Stimulated activated CD8-positive, alpha-beta memory T cell treated with anti-CD3 and anti-CD28 coated beads, Interleukin-7, amount 100 ng/mL, for 4 hours (primary cell): ENCODE data around the gene SEPTIN12.
"Not testable (repeated sequence)": the region's sequence is repeated elsewhere in the genome, so short reads cannot be mapped to it uniquely, and the experiment has no call there.

Experiments used
- DNase-seq, 2 donors: peaks; one replicate each; pipeline ENCODE4 v3.0.0-alpha.2; 2020; ENCODE audit warnings: low read depth in 2 of 2

Gene SEPTIN12

GRCh38 chr16:4784444-4784987 lies 3.6 kb downstream of the SEPTIN12 start:
- not testable (repeated sequence) for DNase-seq

DNA sequence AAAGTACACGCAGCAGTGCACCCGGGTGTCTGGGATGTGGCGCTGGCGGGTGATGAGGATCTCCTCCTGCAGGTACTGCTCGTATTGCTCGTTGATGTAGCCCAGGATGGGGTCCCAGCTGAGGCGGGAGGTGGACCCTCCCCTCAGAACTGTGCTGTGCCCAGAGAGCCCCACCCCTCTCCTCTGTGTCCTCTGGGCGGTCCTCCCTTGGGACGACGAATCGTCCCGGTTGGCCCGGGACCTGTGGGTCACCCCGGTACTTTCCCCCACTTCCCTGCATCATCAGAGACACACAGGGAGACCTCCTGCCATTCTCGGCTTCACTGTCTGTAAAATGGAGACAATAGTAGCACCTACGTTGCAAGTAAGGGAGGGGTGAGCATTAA lies 4.2 kb downstream of the SEPTIN12 start:
- DNase-seq = no peak

DNA sequence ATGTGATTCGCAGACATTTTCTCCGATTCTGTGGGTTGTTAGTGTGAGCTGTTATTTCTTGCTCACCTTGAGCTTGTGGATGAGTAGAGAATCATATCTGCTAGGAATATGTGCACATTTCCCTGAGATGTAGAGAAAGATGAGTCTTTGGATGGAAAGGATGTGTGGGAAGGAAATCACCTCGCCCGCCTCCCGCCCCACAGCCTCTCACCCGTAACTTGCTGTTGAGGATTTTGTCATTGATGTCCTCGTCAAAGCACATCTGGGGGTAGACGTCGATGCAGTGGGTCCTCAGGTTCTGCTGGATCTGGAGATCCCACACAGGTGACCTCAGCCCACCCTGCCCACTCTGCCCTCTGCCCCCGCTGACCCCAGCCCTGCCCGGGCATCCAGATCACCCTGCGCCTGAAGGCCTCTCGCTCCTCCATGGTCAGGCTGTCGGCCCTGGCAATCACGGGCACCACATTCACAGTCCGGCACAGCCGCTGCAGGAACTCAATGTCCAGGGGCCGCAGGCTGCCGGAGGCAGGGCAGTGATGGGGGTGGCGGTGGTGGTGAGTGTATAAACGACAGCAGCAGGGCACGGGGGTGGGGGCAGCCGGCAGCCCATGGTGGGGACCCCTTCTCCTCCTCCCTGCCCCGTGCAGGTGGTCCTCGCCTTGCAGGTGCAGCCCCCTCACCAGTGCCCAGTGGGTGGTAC lies 4.7 kb downstream of the SEPTIN12 start:
- no peak for DNase-seq

GRCh38 chr16:4780235-4780634 lies 7.9 kb downstream of the SEPTIN12 start:
- no peak for DNase-seq

- no peak for DNase-seq
These were observed 10.1 kb downstream of the SEPTIN12 start for GRCh38 chr16:4778050-4778392.

- DNase-seq = no peak
These were observed 10.7 kb downstream of the SEPTIN12 start for GRCh38 chr16:4777339-4778049.

- no peak for DNase-seq
These were observed 11.9 kb downstream of the SEPTIN12 start for GRCh38 chr16:4776141-4776705.

- no peak for DNase-seq
These were observed 13.1 kb downstream of the SEPTIN12 start for GRCh38 chr16:4775005-4775404.

DNA sequence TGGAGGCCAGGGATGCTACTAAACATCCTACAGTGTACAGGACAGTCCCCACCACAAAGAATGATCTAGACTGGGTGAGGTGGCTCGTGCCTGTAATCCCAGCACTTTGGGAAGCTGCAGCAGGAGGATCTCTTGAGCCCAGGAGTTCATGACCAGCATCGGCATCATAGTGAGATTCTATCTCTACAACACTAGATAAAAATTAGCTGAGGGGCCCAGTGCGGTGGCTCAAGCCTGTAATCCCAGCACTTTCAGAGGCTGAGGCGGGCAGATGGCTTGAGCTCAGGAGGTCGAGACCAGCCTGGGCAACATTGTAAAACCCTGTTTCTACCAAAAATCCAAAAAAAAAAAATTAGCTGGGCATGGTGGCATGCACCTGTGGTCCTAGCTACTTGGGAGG lies 15.8 kb downstream of the SEPTIN12 start:
- no peak for DNase-seq

DNA sequence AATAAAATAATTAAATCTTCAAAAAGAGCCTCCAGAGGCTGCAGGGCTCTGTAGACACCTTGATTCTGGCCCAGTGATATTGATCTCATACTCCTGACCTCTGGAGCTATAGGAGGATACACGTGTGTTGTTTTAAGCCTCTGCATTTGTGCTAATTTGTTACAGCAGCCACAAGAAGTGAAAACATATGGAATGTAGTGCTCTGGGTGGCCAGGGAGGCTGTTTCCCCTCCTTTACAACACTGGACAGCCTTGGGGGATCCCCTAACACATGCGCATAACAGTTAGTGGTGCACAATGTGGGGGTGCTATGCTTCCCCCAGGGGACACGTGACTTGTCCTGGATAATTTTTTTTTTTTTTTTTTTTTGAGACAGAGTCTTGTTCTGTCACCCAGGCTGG lies 16.5 kb downstream of the SEPTIN12 start:
- no peak for DNase-seq

GRCh38 chr16:4769306-4769638 lies 18.9 kb downstream of the SEPTIN12 start:
- DNase-seq = no peak

DNA sequence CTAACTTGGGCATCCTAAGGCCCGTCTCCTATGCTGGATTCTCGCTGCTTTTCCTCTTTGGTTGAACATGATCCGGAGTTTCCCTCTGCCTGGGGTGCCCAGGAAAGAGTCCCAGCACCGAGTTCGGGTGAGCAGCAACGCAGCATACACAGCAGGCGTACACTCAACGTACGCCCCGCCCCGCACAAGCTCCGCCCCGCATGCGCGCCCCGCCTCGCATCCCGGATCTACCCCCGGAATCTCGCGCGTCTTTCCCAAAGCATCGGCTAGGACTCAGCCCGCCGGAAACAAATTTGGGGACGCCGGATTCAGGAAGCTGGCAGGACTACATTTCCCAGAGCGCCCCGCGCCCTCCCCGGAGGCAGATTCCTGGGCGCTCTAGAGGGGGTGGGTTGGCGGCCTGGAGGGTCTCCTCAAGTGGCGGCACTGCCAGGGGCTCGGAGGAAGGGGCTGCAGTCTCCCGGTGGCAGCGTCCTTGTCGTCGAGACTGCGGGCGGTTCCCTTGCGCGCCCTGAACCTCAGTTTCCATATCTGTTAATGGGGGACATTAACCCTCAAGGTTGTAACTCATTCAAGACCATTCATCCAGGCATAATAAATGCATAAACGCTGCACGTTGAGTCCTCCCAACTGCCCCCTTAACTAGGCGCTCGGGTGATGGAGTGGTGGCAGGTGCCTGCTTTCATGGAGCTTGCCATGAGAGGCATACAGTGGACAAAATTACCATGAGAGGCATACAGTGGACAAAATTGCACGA lies 19.4 kb downstream of the SEPTIN12 start:
- DNase-seq = peak; percentile 63 to 76

DNA sequence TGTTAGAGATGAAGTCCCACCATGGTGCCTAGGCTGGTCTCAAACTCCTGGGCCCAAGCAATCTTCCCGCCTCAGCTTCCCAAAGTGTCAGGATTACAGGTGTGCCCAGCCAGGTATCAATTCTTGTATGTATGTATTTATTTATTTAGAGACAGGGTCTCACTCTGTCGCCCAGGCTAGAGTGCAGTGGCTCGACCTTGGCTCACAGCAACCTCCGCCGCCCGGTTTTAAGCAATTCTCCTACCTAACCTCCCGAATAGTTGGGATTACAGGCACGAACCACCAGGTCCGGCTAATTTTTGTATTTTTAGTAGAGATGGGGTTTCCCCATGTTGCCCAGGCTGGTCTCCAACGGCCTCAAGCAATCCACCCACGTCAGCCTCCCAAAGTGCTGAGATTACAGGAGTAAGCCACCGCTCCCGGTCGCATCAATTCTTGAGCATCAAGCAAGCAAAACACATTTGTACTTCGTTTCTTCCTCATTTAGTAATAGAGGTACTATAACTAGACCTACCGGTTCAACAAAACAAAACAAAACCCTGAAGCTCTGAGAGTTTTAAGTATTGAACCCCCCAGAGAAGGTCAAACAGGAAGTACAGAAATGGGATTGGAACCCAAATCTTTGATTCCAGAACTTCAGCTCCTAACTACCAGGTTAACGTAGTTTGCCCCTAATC lies 20.1 kb downstream of the SEPTIN12 start:
- DNase-seq = no peak

DNA sequence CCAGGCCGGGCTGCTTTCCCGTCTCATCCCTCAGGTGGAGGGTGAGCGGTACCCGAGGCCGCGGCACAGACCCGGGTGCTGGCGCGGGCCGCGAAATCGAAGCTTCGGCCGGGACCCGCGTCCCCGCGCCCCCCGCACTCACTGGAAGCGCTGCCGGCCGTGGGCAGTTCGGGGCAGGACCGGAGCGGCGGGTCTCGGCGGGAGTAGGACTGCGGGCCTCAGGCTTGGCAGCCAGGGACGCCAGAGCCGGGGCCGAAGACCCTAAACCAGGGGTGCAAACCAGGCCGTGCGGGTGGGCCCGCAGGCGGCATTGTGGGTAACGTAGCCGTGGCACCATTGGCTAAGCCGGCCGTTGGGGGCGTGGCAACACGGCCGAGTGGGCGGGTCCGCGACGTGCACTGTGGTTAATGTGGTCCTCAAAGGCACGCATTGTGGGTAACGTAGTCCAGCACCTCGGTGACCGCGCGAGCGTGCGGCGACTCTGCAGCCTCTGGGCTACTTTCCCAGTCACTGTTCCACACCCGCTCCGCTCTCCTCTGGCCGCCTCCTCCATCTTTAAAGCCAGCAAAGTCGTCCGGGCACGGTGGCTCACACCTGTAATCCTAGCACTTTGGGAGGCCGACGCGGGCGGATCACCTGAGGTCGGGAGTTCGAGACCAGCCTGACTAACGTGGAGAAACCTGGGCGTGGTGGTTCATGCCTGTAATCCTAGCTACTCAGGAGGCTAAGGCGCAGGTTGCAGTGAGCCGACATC lies 21.1 kb downstream of the SEPTIN12 start, which contains the start of gene ZNF500:
ZNF500 (minus strand) TSS at position 288 of the 754 bp plus-strand sequence. CDS start 1,184 bp downstream, outside the sequence.
- DNase-seq = peak; percentile 94 to 95

DNA sequence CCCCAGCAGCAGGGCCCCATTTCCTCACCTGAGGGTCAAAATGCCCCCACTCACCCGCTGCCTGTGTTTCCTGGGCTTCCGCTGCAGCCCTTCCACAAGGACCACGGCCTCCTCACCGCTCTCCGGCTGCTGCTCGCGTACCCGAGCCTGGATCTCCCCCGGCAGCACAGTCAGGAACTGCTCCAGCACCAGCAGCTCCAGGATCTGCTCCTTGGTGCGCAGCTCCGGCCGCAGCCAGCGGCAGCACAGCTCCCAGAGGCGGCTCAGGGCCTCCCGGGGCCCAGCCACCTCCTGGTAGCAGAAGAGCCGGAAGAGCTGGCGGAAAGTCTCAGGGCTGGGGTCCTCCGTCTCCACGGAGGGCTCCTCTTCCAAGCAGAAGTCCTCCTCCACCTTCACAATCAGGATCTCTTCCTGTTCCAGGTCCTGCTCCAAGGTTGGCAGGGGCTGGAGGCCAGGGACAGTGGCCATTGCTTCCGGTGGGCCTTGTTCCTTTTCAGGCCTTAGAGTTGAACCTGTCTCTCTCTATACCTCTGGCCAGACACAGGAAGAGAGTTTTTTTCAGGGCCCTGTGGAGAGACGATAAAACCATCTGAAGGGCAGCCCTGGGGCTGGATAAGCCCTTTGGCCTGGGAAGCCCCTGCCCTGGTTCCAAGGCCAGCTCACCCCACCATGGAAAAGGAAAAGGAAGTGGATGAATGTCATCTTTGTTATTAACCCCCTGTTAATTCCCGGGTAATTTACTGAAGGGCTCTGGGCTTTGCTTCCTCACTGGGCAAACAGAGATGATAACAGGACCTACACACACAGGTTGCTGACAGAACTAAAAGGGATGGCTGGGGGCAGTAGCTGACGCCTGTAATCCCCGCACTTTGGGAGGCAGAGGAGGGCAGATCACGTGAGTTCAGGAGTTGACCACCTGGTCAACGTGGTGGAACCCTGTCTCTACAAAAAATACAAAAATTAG lies 22.4 kb downstream of the SEPTIN12 start:
- no peak for DNase-seq

DNA sequence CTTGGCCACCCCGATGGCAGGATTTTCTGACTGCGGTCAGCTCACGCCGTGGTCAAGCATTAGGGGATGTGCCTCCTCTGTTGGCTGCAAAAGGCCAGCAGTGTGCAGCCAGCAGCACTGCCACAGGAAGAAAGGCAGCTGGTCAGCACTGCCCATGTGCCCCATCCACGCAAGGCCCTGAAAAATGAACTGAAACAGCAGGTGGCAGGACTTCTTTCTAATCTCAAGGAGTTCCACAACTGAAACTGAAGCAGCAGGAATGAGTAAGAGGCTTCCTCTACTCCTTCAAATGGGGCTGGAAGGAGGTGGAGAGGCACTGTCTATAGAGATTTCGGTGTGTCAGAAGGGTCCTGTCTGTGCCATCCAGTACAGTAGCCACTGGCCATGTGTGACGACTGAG lies 24.4 kb downstream of the SEPTIN12 start:
- no peak for DNase-seq

DNA sequence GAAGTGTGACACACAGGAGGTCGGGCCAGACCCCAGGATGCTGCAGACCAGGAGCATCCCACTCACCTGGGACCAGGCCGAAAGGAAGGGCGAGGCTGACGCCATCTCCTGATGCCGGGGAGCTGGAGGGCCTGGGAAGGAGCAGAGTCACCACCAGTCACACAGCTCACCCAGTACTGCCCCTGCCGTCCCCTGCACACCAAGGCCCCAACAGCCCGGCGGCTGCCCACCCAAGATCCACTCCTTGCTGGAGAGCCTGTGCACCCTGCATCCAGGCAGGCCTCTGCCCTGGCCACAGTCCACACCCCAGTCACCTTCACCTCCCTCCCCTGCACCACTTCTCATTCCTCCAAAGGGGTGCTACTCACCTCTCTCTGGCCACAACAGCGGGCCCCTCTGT lies 25.9 kb downstream of the SEPTIN12 start:
- DNase-seq = no peak

GRCh38 chr16:4760221-4760910 lies 27.8 kb downstream of the SEPTIN12 start:
- no peak for DNase-seq

DNA sequence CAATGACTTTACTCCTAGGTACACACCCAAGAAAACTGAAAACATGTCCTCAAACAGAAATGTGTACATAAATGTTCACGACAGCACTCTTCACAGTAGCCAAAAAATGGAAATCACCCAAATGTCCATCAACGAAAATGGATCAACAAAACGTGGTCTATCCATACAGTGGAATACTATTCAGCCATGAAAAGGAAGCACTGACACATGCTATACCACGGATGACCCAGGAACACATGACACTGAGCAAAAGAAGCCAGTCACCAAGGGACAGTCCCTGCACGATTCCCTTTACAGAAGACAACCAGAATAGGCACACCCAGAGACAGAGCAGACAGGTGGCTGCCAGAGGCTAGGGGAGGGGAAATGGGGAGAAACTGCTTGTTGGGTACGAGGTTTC lies 32.5 kb downstream of the SEPTIN12 start:
- DNase-seq = no peak
